CD14-positive monocyte (primary cell): Measurements from ENCODE around the gene PTPRU. TPM values are rescaled to one million over a fixed set of nuclear protein-coding genes. Genes with fewer than 3 reads are reported as not detected.

Experiments
- DNase-seq, 3 donors: peaks; one replicate each; pipeline ENCODE4 v3.0.0-alpha.2; 2011 to 2022
- H2AFZ ChIP-seq: 2 replicates; pipeline ENCODE4 v1.6.0; 2012; ENCODE audit warnings: mild to moderate bottlenecking, low read depth, low read length, inconsistent platforms; ENCODE audit not compliant: insufficient read depth, poor library complexity, severe bottlenecking
- H3K27ac ChIP-seq, 2 donors: 1 replicate in 1 of 2; 2 replicates in 1 of 2; pipeline ENCODE4 v1.5.1; 2012 to 2013; ENCODE audit warnings: low read length in 2 of 2, control low read depth in 1 of 2, inconsistent platforms in 1 of 2, low read depth in 1 of 2, mild to moderate bottlenecking in 1 of 2
- H3K27me3 ChIP-seq, 2 donors: one replicate each; pipeline versions ENCODE4 v1.6.0 to v1.6.1; 2011 to 2013; ENCODE audit warnings: low read length in 2 of 2; ENCODE audit not compliant: control insufficient read depth in 2 of 2, insufficient read depth in 2 of 2
- H3K36me3 ChIP-seq, 2 donors: replicated peaks in 1 of 2; 1 replicate in 1 of 2; 2 replicates in 1 of 2; pipeline versions ENCODE4 v1.5.1 to v1.6.1; 2012 to 2013; ENCODE audit warnings: low read length in 2 of 2, control low read depth in 1 of 2, inconsistent platforms in 1 of 2, mild to moderate bottlenecking in 1 of 2; ENCODE audit not compliant: insufficient read depth in 2 of 2, control insufficient read depth in 1 of 2
- H3K4me1 ChIP-seq, 2 donors: 1 replicate in 1 of 2; 2 replicates in 1 of 2; pipeline versions ENCODE4 v1.5.1 to v1.6.1; 2012 to 2013; ENCODE audit warnings: low read length in 2 of 2, control low read depth in 1 of 2, inconsistent platforms in 1 of 2, mild to moderate bottlenecking in 1 of 2, moderate library complexity in 1 of 2; ENCODE audit not compliant: insufficient read depth in 2 of 2, control insufficient read depth in 1 of 2
- H3K4me2 ChIP-seq: replicated peaks from 2 replicates; pipeline ENCODE3; 2012; ENCODE audit warnings: low read length, moderate library complexity, mild to moderate bottlenecking; ENCODE audit not compliant: poor library complexity, severe bottlenecking; ENCODE audit errors: extremely low read depth
- H3K4me3 ChIP-seq, 3 experiments: fragments of 200-600 bp in 1 of 3; sonication (generic) in 1 of 3; replicated peaks in 1 of 3; 1 replicate in 2 of 3; 2 replicates in 1 of 3; pipeline ENCODE4 v1.5.1; 2011 to 2013; ENCODE audit warnings: low read length in 3 of 3, mild to moderate bottlenecking in 3 of 3, control low read depth in 2 of 3, low read depth in 2 of 3, inconsistent platforms in 1 of 3, moderate library complexity in 1 of 3
- H3K79me2 ChIP-seq: 2 replicates; pipeline ENCODE4 v1.6.0; 2012; ENCODE audit warnings: mild to moderate bottlenecking, control low read depth, inconsistent platforms, low read length, moderate library complexity; ENCODE audit not compliant: insufficient read depth
- H3K9ac ChIP-seq: 2 replicates; pipeline ENCODE4 v1.6.0; 2017; ENCODE audit warnings: low read length, mild to moderate bottlenecking; ENCODE audit not compliant: insufficient read depth, poor library complexity, severe bottlenecking
- H3K9me3 ChIP-seq, 2 donors: replicated peaks in 1 of 2; 1 replicate in 1 of 2; 2 replicates in 1 of 2; pipeline versions ENCODE4 v1.5.1 to v1.6.1; 2012 to 2013; ENCODE audit warnings: low read length in 2 of 2, control low read depth in 1 of 2; ENCODE audit not compliant: control insufficient read depth in 1 of 2, insufficient read depth in 1 of 2
- H4K20me1 ChIP-seq: 2 replicates; pipeline ENCODE4 v1.6.0; 2012; ENCODE audit warnings: mild to moderate bottlenecking, low read length, control low read depth, moderate library complexity; ENCODE audit not compliant: insufficient read depth
- H3K27ac Mint-ChIP-seq, 7 donors: one replicate each; pipeline ENCODE4 v1.8.0; 2020; ENCODE audit warnings: mild to moderate bottlenecking in 7 of 7, mixed read lengths in 7 of 7, moderate library complexity in 6 of 7, inconsistent platforms in 2 of 7
- H3K27me3 Mint-ChIP-seq, 3 donors: one replicate each; pipeline ENCODE4 v1.8.0; 2021 to 2022; ENCODE audit warnings: low read depth in 3 of 3, mild to moderate bottlenecking in 3 of 3, mixed read lengths in 3 of 3, moderate library complexity in 3 of 3, inconsistent platforms in 1 of 3
- H3K36me3 Mint-ChIP-seq, 2 donors: one replicate each; pipeline ENCODE4 v1.8.0; 2020; ENCODE audit warnings: mixed read lengths in 2 of 2, inconsistent platforms in 1 of 2, mild to moderate bottlenecking in 1 of 2
- H3K4me1 Mint-ChIP-seq: one replicate; pipeline ENCODE4 v1.8.0; 2020; ENCODE audit warnings: mild to moderate bottlenecking, mixed read lengths
- H3K4me3 Mint-ChIP-seq, 2 donors: one replicate each; pipeline ENCODE4 v1.8.0; 2020; ENCODE audit warnings: mild to moderate bottlenecking in 2 of 2, mixed read lengths in 2 of 2, moderate library complexity in 1 of 2
- H3K9me3 Mint-ChIP-seq, 7 donors: one replicate each; pipeline ENCODE4 v1.8.0; 2020 to 2022; ENCODE audit warnings: mixed read lengths in 7 of 7, mild to moderate bottlenecking in 6 of 7, moderate library complexity in 6 of 7, inconsistent platforms in 2 of 7
- WGBS: methylation state at CpG from one replicate; pipeline ENCODE4 v1.1.5; 2013; ENCODE audit warnings: missing lambda C conversion rate; ENCODE audit not compliant: insufficient coverage; 5-methylcytosine and 5-hydroxymethylcytosine counted together
- intact Hi-C, 2 donors: fragments of 100-400 bp; cut with micrococcal nuclease; formaldehyde crosslinking; loops; one replicate each; pipeline versions ENCODE4 v1.15.0 to v1.15.1; 2023
- polyA plus RNA-seq, 3 donors: library from polyadenylated mRNA; depleted of rRNA in 1 of 3; unstranded in 2 of 3; stranded (reverse) in 1 of 3; fragments of 300-500 nt in 2 of 3; fragments of >200 nt in 1 of 3; fragmentation: Illumina TruSeq in 2 of 3; gene quantifications; 1 replicate in 2 of 3; 2 replicates in 1 of 3; pipeline ENCODE4 v1.2.3, GENCODE V29; 2012 to 2021
- TF ChIP-seq, protein P1 (sequence below): fragments of 200-600 bp; IDR thresholded peaks from one replicate; pipeline ENCODE4 v1.8.0; 2022; ENCODE audit warnings: antibody characterized with exemption, mild to moderate bottlenecking

PTPRU gene
- polyA plus RNA-seq, 3 donors = 0.42 to 1.4 TPM; not detected in 1

DNA sequence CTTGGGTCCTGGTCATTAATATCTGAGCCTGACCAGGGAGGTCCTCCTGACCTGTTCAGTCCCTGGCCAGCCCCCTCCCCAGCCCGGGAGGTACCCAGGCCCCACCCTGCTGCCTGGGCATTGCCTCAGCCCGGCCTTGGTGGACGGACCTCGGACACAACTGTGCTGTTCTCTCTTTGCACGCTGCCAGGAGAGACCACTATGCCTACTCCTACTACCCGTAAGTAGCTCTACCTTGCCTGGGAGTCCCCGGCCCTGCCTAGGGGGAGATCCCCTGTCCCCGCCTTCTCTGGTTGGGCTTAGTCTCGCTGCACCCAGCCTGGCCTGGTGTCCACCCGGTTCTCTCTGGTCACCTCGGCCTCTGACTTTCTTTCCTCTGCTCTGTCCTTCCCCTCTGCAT, 53.2 kb downstream of the PTPRU start:
- Histone ChIP-seq H3K4me3 (no peak overlapping the region), H3K4me1 (no peaks in the 10 kb centered on the region), H3K9ac (no peak overlapping the region), H3K27me3 (no peaks in the 10 kb centered on the region), H3K9me3 (no peaks in the 10 kb centered on the region), H3K79me2 (no peaks in the 10 kb centered on the region), H3K4me2 (no peak overlapping the region), H4K20me1 (no peaks in the 10 kb centered on the region), H3K27ac (no peak overlapping the region), H2AFZ (no peak overlapping the region), H3K36me3 (no peaks in the 10 kb centered on the region)
- no peak overlapping the region for H3K4me3 Mint-ChIP-seq
- WGBS = 92% methylated on average over 11 of the region's 11 CpGs
- intact Hi-C loops = no loop called here
- H3K27me3 Mint-ChIP-seq = peaks cover 0 to 11% (median 6%) of the 10 kb centered on the region in 3 donors
- no peak overlapping the region for H3K27ac Mint-ChIP-seq
- no peak for DNase-seq
- peaks cover 0 to 4% (median 0%) of the 10 kb centered on the region in 7 donors for H3K9me3 Mint-ChIP-seq
- TF ChIP-seq, protein P1, sequence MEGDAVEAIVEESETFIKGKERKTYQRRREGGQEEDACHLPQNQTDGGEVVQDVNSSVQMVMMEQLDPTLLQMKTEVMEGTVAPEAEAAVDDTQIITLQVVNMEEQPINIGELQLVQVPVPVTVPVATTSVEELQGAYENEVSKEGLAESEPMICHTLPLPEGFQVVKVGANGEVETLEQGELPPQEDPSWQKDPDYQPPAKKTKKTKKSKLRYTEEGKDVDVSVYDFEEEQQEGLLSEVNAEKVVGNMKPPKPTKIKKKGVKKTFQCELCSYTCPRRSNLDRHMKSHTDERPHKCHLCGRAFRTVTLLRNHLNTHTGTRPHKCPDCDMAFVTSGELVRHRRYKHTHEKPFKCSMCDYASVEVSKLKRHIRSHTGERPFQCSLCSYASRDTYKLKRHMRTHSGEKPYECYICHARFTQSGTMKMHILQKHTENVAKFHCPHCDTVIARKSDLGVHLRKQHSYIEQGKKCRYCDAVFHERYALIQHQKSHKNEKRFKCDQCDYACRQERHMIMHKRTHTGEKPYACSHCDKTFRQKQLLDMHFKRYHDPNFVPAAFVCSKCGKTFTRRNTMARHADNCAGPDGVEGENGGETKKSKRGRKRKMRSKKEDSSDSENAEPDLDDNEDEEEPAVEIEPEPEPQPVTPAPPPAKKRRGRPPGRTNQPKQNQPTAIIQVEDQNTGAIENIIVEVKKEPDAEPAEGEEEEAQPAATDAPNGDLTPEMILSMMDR = no peak
- H3K4me1 Mint-ChIP-seq = peaks cover 2% of the 10 kb centered on the region
- H3K36me3 Mint-ChIP-seq = no peaks in the 10 kb centered on the region

DNA sequence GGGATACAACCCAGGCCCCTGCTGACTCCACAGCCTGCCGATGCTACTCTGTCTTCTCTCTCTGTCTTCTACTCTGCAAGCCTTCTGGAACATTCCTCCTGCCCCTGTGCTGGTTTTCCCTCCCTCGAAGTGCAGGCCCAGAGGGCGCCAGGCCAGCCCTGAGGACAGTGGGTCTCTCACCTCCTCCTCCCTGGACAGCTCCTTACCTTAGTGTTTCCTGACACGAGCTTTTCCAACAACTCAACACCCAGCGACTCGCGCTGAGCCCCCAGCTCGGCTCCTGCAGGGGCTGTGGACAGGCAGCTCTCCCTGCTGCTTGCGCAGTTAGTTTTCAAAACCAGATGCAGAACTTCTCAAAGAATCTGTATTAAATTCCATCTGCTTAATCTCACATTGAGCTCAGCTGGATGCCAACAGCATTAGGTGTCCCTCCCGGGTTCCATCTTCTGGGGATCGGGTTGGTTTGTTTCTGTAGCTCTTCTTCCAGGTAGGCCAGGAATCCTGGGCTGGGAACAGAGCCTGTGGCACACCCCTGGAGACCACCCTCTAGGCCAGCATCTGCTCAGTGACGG, 54.2 kb downstream of the PTPRU start:
- Histone ChIP-seq H3K79me2 (no peaks in the 10 kb centered on the region), H4K20me1 (no peaks in the 10 kb centered on the region), H3K36me3 (no peaks in the 10 kb centered on the region), H3K9me3 (no peaks in the 10 kb centered on the region), H3K4me1 (no peaks in the 10 kb centered on the region), H3K4me3 (no peak overlapping the region), H3K27ac (no peak overlapping the region), H3K9ac (no peak overlapping the region), H3K27me3 (no peaks in the 10 kb centered on the region), H2AFZ (no peak overlapping the region), H3K4me2 (no peak overlapping the region)
- H3K9me3 Mint-ChIP-seq = peaks cover 0 to 4% (median 0%) of the 10 kb centered on the region in 7 donors
- 93% methylated on average over 10 of the region's 12 CpGs for WGBS
- peaks cover 2% of the 10 kb centered on the region for H3K4me1 Mint-ChIP-seq
- H3K4me3 Mint-ChIP-seq = no peak overlapping the region
- no peaks in the 10 kb centered on the region for H3K36me3 Mint-ChIP-seq
- DNase-seq = no peak
- peaks cover 0 to 11% (median 8%) of the 10 kb centered on the region in 3 donors for H3K27me3 Mint-ChIP-seq
- TF ChIP-seq, protein P1 = no peak
- intact Hi-C loops = no loop called here
- no peak overlapping the region for H3K27ac Mint-ChIP-seq
